Measurements from ENCODE around the gene TEX29.

Gene TEX29

DNA sequence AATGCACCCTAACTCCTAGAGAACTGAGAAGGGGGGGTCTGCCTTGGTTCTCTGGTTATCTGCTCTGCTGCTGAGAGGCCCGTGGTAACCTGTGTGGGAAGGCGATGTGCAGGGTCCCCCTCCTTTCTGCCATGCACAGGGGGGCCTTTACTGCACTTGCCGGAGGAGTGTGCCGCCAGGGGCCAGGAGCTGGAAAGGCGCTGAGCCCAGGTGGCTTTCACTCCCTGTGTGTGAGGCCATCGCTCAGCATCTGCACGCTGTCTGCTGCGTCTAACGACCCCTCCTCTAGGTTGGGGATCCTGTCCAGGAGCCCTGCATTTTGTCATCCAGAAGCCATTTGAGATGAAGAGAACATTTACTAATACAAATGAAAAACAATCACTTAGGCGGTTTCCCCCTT, 37.0 kb upstream of the TEX29 start:
- in situ Hi-C loops (cut with MboI; ENCODE audit: low sequenced_read_pairs, unreplicated experiment): no loop called here
- no peak for DNase-seq (ENCODE audit: low spot score)
- TF ChIP-seq, protein P1, sequence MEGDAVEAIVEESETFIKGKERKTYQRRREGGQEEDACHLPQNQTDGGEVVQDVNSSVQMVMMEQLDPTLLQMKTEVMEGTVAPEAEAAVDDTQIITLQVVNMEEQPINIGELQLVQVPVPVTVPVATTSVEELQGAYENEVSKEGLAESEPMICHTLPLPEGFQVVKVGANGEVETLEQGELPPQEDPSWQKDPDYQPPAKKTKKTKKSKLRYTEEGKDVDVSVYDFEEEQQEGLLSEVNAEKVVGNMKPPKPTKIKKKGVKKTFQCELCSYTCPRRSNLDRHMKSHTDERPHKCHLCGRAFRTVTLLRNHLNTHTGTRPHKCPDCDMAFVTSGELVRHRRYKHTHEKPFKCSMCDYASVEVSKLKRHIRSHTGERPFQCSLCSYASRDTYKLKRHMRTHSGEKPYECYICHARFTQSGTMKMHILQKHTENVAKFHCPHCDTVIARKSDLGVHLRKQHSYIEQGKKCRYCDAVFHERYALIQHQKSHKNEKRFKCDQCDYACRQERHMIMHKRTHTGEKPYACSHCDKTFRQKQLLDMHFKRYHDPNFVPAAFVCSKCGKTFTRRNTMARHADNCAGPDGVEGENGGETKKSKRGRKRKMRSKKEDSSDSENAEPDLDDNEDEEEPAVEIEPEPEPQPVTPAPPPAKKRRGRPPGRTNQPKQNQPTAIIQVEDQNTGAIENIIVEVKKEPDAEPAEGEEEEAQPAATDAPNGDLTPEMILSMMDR (IDR thresholded peaks at IDR 0.05; ENCODE audit: borderline replicate concordance, control extremely low read depth, extremely low read depth, insufficient read depth, missing control alignments): no peak

DNA sequence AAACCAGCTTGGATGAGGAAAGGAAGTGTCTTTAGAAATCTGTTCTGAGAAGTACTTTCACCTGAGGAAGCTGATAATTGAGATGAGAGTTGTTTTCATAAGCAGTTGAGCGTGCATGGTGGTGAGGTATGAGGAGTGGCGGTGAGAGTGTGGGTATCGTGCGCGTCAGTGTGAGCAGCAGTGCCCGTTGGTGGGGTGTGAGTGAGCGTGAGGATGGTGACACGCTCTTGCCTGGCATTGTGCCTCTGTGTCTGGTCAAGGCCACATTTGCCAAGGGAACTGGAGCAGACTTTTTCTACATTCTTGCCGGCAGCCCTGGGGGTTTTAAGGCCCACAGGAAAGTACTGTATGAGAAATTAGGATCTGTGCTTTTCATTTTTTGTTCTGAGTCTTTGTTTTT, 36.5 kb upstream of the TEX29 start:
- in situ Hi-C loops (cut with MboI; ENCODE audit: low sequenced_read_pairs, unreplicated experiment): no loop called here
- TF ChIP-seq, protein P1 (IDR thresholded peaks at IDR 0.05; ENCODE audit: borderline replicate concordance, control extremely low read depth, extremely low read depth, insufficient read depth, missing control alignments): no peak
- DNase-seq (ENCODE audit: low spot score): no peak

DNA sequence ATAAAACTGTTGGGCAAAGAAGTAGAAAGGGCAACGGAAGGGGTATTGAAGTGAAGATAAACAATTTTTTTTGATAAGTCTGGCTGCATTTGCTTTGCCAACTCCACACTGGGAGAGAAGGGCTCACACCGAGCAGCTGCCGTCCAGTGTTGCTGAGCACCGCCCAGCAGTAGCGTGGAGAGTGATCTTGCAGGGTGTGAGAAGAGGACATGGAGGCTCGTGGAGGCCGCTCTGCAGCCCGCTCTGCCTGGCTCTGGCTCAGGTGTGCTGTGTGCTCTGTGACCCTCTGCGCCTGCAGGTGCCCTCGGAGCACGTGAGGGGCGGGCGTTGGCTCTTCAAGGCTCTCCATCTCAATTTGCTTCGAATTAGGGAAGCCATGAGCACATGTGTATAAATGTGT, 35.9 kb upstream of the TEX29 start:
- in situ Hi-C loops (cut with MboI; ENCODE audit: low sequenced_read_pairs, unreplicated experiment): no loop called here
- TF ChIP-seq, protein P1 (IDR thresholded peaks at IDR 0.05; ENCODE audit: borderline replicate concordance, control extremely low read depth, extremely low read depth, insufficient read depth, missing control alignments): no peak
- no peak for DNase-seq (ENCODE audit: low spot score)

DNA sequence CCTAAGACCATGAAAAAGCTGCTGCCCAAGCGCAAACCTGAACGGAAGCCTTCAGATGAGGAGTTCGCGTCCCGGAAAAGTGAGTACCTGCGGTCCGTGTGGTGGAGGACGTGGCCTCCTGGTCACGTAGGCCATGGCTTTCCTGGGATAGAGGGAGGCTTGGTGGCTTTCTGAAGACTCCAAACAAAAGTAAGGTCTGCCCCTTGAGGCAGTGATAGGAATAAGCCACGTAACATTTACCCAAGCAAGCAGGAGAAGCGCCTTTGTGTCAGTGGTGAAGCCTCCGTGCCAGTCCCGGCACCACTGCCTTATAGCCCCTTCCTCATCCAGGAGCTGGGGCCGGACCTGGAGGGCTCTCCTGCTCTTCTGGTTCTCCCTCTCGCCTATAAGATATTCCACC, 34.3 kb upstream of the TEX29 start:
- in situ Hi-C loops (cut with MboI; ENCODE audit: low sequenced_read_pairs, unreplicated experiment): no loop called here
- DNase-seq (ENCODE audit: low spot score): no peak
- TF ChIP-seq, protein P1 (IDR thresholded peaks at IDR 0.05; ENCODE audit: borderline replicate concordance, control extremely low read depth, extremely low read depth, insufficient read depth, missing control alignments): no peak

DNA sequence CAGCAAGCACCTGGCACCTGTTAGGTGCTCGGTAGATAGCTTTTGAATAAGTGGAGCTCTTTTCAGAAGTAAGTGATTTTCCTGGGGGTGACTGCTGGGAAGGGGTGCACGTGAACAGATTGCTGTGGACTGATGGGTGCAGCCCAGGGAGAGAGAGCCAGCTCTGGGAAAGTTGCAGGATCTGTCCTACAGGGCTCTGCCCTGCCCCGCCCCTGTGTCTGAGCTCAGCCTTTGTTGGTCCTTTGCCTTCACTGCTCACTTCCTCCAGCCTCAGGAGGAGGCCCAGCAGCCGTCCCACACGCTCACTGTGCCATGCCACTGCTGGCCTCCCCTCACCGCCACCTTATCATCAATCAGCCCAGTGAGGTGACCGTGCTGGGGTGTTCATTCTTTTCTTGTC, 33.7 kb upstream of the TEX29 start:
- TF ChIP-seq, protein P1 (IDR thresholded peaks at IDR 0.05; ENCODE audit: borderline replicate concordance, control extremely low read depth, extremely low read depth, insufficient read depth, missing control alignments): no peak
- in situ Hi-C loops (cut with MboI; ENCODE audit: low sequenced_read_pairs, unreplicated experiment): no loop called here
- DNase-seq (ENCODE audit: low spot score): no peak

DNA sequence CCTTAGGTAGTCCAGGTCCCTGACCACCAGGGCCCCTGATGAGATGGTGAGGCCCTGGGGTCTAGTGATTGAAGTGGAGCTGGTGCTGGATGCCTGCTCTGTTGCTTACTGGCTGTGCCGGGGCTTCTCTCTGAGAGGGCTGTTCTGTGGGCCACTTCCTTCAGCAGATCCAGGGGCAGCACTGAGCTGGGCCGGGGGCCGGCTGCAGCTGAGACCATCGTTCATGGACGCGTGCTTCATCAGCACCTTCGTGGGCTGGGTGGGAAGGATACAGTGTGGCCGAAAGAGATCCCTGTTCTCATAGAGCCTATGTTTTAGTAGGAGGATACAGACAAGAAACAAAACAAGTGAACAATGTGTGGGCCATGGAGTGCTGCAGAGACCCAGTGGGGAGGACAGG, 33.2 kb upstream of the TEX29 start:
- in situ Hi-C loops (cut with MboI; ENCODE audit: low sequenced_read_pairs, unreplicated experiment): no loop called here
- no peak for DNase-seq (ENCODE audit: low spot score)
- TF ChIP-seq, protein P1 (IDR thresholded peaks at IDR 0.05; ENCODE audit: borderline replicate concordance, control extremely low read depth, extremely low read depth, insufficient read depth, missing control alignments): no peak

DNA sequence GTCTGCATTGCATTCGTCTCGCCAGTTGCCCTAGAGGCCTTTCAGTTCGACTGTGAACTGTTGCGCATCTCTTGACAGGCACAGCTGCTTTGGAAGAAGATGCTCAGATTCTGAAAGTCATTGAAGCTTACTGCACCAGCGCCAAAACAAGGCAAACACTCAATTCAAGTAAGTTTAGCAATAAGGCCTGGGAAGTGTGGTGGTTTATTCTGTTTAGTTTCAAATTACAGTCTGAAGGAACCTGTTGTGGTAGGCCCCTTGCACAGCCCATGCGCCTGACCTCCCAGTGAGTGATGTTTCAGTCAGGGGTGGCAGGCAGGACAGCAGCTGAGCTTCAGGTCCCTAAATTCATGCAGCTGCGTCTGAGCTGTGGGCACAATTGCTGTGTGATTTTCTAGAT, 32.2 kb upstream of the TEX29 start:
- DNase-seq (ENCODE audit: low spot score): no peak
- TF ChIP-seq, protein P1 (IDR thresholded peaks at IDR 0.05; ENCODE audit: borderline replicate concordance, control extremely low read depth, extremely low read depth, insufficient read depth, missing control alignments): no peak
- in situ Hi-C loops (cut with MboI; ENCODE audit: low sequenced_read_pairs, unreplicated experiment): no loop called here

Data from GM13976 (cell line).